HFFc6 (cell line): ENCODE data around the gene P2RX4. TPM values are rescaled to one million over a fixed set of nuclear protein-coding genes. Genes with fewer than 3 reads are reported as not detected.
A peak's percentile ranks its signal among the peaks of the same experiment; 100 is the strongest.
"Not testable (repeated sequence)": the region's sequence is repeated elsewhere in the genome, so short reads cannot be mapped to it uniquely, and the experiment has no call there.

Source experiments
- DNase-seq: peaks from one replicate; pipeline ENCODE4 v3.0.0-alpha.2; 2018
- H3K27ac Mint-ChIP-seq: 2 replicates; pipeline ENCODE4 v1.8.0; 2020; ENCODE audit warnings: mild to moderate bottlenecking, mixed read lengths
- H3K27me3 Mint-ChIP-seq: 2 replicates; pipeline ENCODE4 v1.8.0; 2021; ENCODE audit warnings: mild to moderate bottlenecking, moderate library complexity, mixed read lengths; ENCODE audit not compliant: insufficient read depth
- H3K36me3 Mint-ChIP-seq: 2 replicates; pipeline ENCODE4 v1.8.0; 2021; ENCODE audit warnings: low read depth, mixed read lengths
- H3K4me1 Mint-ChIP-seq: 2 replicates; pipeline ENCODE4 v1.8.0; 2020; ENCODE audit warnings: low read depth, mixed read lengths
- H3K4me3 Mint-ChIP-seq: 2 replicates; pipeline ENCODE4 v1.8.0; 2020; ENCODE audit warnings: mild to moderate bottlenecking, moderate library complexity, mixed read lengths
- H3K9me3 Mint-ChIP-seq: 2 replicates; pipeline ENCODE4 v1.8.0; 2020; ENCODE audit warnings: mild to moderate bottlenecking, mixed read lengths
- CTCF ChIP-seq: fragments of 200-600 bp; sonication (generic); IDR thresholded peaks from 2 replicates; pipeline ENCODE4 v1.5.0; 2021; ENCODE audit warnings: antibody characterized with exemption, mild to moderate bottlenecking
- total RNA-seq, 6 experiments: library from RNA; stranded (reverse); fragmentation: NEBNext Ultra II Directional; extraction: Animal tissue kit (Norgen Biotek cat#: 25700); gene quantifications; 2 replicates in 1 of 6; 3 replicates in 5 of 6; pipeline ENCODE4 v1.2.3, GENCODE V29; 2021

The P2RX4 gene
- total RNA-seq, 6 experiments from 2014 or later, result 7.7 to 13.0 (median 9.6) TPM

GRCh38 chr12:121198949-121199348, 11.0 kb upstream of the P2RX4 start:
- Mint-ChIP-seq H3K27ac (no peak overlapping the region), H3K27me3 (peaks cover 7% of the 10 kb centered on the region), H3K4me3 (no peak overlapping the region), H3K9me3 (no peaks in the 10 kb centered on the region), H3K4me1 (peaks cover 13% of the 10 kb centered on the region), H3K36me3 (no peaks in the 10 kb centered on the region)
- TF ChIP-seq CTCF, result no peak
- DNase-seq, result no peak

GRCh38 chr12:121201140-121201539, 8.8 kb upstream of the P2RX4 start:
- not testable (repeated sequence) for DNase-seq, H3K36me3 Mint-ChIP-seq, H3K27me3 Mint-ChIP-seq, H3K27ac Mint-ChIP-seq, H3K4me3 Mint-ChIP-seq, H3K9me3 Mint-ChIP-seq
- H3K4me1 Mint-ChIP-seq, result peaks cover 18% of the 10 kb centered on the region

- Mint-ChIP-seq H3K9me3 (no peaks in the 10 kb centered on the region), H3K4me1 (peaks cover 18% of the 10 kb centered on the region), H3K27me3 (no peaks in the 10 kb centered on the region; the same call in none of the 2 replicates), H3K4me3 (peak overlapping the region; percentile 7; the same call in 1 of the 2 replicates), H3K36me3 (no peaks in the 10 kb centered on the region), H3K27ac (no peak overlapping the region)
- peak; percentile 28 for DNase-seq
- no peak for TF ChIP-seq CTCF
Measured at GRCh38 chr12:121202407-121203355, 7.2 kb upstream of the P2RX4 start.

GRCh38 chr12:121203482-121203881, 6.4 kb upstream of the P2RX4 start:
- Mint-ChIP-seq H3K4me3 (peak overlapping the region; percentile 7; the same call in 1 of the 2 replicates), H3K27me3 (peaks cover 1% of the 10 kb centered on the region; the same call in 1 of the 2 replicates)

GRCh38 chr12:121205491-121205890, 4.4 kb upstream of the P2RX4 start:
- H3K4me3 Mint-ChIP-seq, result no peak overlapping the region
- H3K4me1 Mint-ChIP-seq, result peaks cover 19% of the 10 kb centered on the region
- DNase-seq, result no peak
- H3K27ac Mint-ChIP-seq, result no peak overlapping the region
- H3K9me3 Mint-ChIP-seq, result no peaks in the 10 kb centered on the region
- H3K27me3 Mint-ChIP-seq, result peaks cover 1% of the 10 kb centered on the region; the same call in 1 of the 2 replicates
- H3K36me3 Mint-ChIP-seq, result no peaks in the 10 kb centered on the region
- no peak for TF ChIP-seq CTCF

More at GRCh38 chr12:121203482-121203881, 6.4 kb upstream of the P2RX4 start:
- H3K36me3 Mint-ChIP-seq, result no peaks in the 10 kb centered on the region
- H3K9me3 Mint-ChIP-seq, result no peaks in the 10 kb centered on the region
- H3K4me1 Mint-ChIP-seq, result peaks cover 18% of the 10 kb centered on the region
- no peak for TF ChIP-seq CTCF
- no peak for DNase-seq
- H3K27ac Mint-ChIP-seq, result no peak overlapping the region

GRCh38 chr12:121208571-121208970, 1.4 kb upstream of the P2RX4 start:
- H3K27ac Mint-ChIP-seq, H3K9me3 Mint-ChIP-seq, H3K27me3 Mint-ChIP-seq, H3K4me3 Mint-ChIP-seq, DNase-seq, H3K36me3 Mint-ChIP-seq: not testable (repeated sequence)
- peaks cover 14% of the 10 kb centered on the region for H3K4me1 Mint-ChIP-seq
